Colonic mucosa (tissue), 4 donors: ENCODE data around the gene LRRFIP2. TPM values are rescaled to one million over a fixed set of nuclear protein-coding genes. Genes with fewer than 3 reads are reported as not detected.
"Not testable (repeated sequence)": the region's sequence is repeated elsewhere in the genome, so short reads cannot be mapped to it uniquely, and the experiment has no call there.

ENCODE experiments used
- DNase-seq: peaks from one replicate; pipeline ENCODE4 v3.0.0-alpha.2; 2020
- H3K27ac ChIP-seq: fragments of 200-600 bp; one replicate; pipeline ENCODE4 v1.8.0; 2021
- H3K27me3 ChIP-seq: fragments of 200-600 bp; one replicate; pipeline ENCODE4 v1.8.0; 2021
- H3K36me3 ChIP-seq: fragments of 200-600 bp; one replicate; pipeline ENCODE4 v1.8.0; 2021
- H3K4me1 ChIP-seq: fragments of 200-600 bp; one replicate; pipeline ENCODE4 v1.8.0; 2021; ENCODE audit warnings: mild to moderate bottlenecking
- H3K4me3 ChIP-seq: fragments of 200-600 bp; one replicate; pipeline ENCODE4 v1.8.0; 2021
- H3K9ac ChIP-seq, 2 donors: one replicate each; pipeline ENCODE4 v1.7.0; 2013; ENCODE audit warnings: control low read depth in 2 of 2, low read depth in 2 of 2, low read length in 2 of 2
- H3K9me3 ChIP-seq: fragments of 200-600 bp; one replicate; pipeline ENCODE4 v1.8.0; 2021
- intact Hi-C: fragments of 100-400 bp; cut with DNase I; formaldehyde crosslinking; loops from one replicate; pipeline ENCODE4 v1.14.1; 2022
- total RNA-seq, 2 donors: library from RNA; stranded (reverse); fragmentation: NEBNext Ultra II Directional in 1 of 2; extraction: Animal tissue kit (Norgen Biotek cat#: 25700) in 1 of 2; gene quantifications; one replicate each; pipeline ENCODE4 v1.2.1, GENCODE V29; 2021
- TF ChIP-seq, protein P1 (sequence below): fragments of 200-600 bp; IDR thresholded peaks from one replicate; pipeline ENCODE4 v1.8.0; 2022; ENCODE audit warnings: antibody characterized with exemption, mild to moderate bottlenecking
- donor health status: healthy.
- donor health status: DM: no; HTN: no; CAD: no.
- donor health status: DM: no; HTN: no; CAD: no.

The LRRFIP2 gene
- total RNA-seq, 2 donors from 2014 or later = 87.0 to 120 TPM

DNA sequence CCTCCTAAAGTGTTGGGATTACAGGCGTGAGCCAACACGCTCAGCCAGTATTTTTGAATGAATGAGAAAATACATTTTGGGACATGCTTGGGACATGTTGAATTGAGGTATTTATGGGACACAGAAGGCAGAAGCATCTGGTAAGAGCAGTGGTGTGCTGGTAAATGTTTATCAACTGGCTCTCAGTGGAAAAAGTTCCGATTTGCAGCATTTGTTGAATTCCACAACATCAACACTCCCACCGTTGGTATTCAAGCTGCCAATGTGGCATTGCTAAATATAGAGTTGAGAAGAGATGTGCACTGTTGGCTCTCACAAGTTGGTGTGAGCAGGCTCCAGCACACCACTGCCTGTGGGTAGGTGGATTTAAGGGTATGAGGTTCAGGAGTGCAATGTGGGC is 35.8 kb upstream of the LRRFIP2 start:
- H3K9me3 ChIP-seq = no peaks in the 10 kb centered on the region
- no peak for DNase-seq
- H3K4me1 ChIP-seq = no peaks in the 10 kb centered on the region
- H3K4me3 ChIP-seq = no peak overlapping the region
- TF ChIP-seq, protein P1, sequence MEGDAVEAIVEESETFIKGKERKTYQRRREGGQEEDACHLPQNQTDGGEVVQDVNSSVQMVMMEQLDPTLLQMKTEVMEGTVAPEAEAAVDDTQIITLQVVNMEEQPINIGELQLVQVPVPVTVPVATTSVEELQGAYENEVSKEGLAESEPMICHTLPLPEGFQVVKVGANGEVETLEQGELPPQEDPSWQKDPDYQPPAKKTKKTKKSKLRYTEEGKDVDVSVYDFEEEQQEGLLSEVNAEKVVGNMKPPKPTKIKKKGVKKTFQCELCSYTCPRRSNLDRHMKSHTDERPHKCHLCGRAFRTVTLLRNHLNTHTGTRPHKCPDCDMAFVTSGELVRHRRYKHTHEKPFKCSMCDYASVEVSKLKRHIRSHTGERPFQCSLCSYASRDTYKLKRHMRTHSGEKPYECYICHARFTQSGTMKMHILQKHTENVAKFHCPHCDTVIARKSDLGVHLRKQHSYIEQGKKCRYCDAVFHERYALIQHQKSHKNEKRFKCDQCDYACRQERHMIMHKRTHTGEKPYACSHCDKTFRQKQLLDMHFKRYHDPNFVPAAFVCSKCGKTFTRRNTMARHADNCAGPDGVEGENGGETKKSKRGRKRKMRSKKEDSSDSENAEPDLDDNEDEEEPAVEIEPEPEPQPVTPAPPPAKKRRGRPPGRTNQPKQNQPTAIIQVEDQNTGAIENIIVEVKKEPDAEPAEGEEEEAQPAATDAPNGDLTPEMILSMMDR = no peak
- H3K36me3 ChIP-seq = no peaks in the 10 kb centered on the region
- H3K27ac ChIP-seq = no peak overlapping the region
- H3K9ac ChIP-seq = no peak overlapping the region
- H3K27me3 ChIP-seq = no peaks in the 10 kb centered on the region
- intact Hi-C loops = loop anchor here (5.0 kb wide), 1 partner anchor 483 kb away; no protein-coding TSS in a partner anchor

DNA sequence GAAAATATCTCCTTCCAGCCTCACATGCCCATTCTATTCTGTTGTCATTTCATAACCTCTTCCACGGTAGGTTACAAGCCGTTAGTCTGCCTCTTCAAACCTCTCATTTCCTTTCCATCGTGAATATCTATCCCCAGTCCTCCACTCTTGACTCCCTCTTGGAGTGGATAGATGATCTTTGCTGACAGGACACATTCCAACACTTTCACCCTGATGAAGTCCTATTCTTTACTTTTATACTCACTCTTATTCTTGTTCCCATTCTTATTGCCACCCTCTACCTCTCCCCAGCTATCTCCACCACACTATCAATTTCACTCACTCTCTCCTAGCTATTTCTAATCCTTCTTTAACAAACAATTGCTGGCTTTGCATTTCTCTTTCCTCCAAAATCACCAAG is 34.2 kb upstream of the LRRFIP2 start:
- H3K27ac ChIP-seq, H3K27me3 ChIP-seq, H3K4me1 ChIP-seq, H3K36me3 ChIP-seq, intact Hi-C loops, H3K9ac ChIP-seq, DNase-seq, H3K4me3 ChIP-seq, H3K9me3 ChIP-seq: not testable (repeated sequence)

DNA sequence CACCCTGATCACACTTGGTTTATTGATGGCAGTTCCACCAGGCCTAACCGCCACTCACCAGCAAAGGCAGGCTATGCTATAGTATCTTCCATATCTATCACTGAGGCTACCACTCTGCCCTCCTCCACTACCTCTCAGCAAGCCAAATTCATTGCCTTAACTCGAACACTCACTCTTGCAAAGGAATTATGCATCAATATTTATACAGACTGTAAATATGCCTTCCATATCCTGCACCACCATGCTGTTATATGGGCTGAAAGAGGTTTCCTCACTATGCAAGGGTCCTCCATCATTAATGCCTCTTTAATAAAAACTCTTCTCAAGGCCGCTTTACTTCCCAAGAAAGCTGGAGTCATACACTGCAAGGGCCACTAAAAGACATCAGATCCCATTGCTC is 33.6 kb upstream of the LRRFIP2 start:
- H3K27ac ChIP-seq, H3K4me1 ChIP-seq, DNase-seq, H3K9me3 ChIP-seq, H3K4me3 ChIP-seq, H3K27me3 ChIP-seq, H3K9ac ChIP-seq, H3K36me3 ChIP-seq, intact Hi-C loops: not testable (repeated sequence)

DNA sequence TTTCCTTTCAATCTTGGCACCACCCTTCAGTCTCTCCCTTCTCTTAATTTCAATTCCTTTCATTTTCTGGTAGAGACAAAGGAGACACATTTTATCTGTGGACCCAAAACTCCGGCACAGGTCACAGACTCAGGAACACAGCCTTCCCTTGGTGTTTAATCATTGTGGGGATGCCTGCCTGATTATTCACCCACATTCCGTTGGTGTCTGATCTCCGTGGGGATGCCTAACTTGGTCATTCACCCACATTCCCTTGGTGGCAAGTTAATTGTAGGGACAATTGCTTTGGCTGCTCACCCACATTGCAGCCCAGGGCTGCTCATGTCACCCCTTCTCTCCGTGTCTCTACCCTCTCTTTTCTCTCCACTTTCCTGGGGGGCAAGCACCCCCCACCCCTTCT is 31.7 kb upstream of the LRRFIP2 start:
- DNase-seq, H3K27ac ChIP-seq: not testable (repeated sequence)

DNA sequence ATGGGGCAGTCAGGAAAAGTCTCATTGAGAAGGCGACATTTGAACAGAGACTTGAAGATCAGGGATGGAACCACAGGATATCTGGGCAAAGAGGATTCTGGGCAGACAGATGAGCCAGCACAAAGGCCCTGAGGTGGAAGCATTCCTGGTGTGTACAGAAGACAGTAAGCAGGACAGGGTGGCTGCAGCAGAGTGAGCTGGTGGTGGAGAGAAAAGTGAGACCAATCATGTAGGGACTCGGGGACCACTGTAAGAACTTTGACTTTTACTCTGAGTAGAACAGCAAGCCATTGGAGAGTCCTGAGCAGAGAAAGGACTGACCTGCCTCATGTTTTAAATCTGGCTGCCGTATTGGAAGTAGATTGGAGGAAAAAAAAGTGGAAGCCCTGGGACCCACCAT is 29.9 kb upstream of the LRRFIP2 start:
- no peak overlapping the region for H3K9ac ChIP-seq
- H3K4me1 ChIP-seq = no peaks in the 10 kb centered on the region
- no peak overlapping the region for H3K27ac ChIP-seq
- H3K36me3 ChIP-seq = no peaks in the 10 kb centered on the region
- H3K9me3 ChIP-seq = no peaks in the 10 kb centered on the region
- no peak for DNase-seq
- no peaks in the 10 kb centered on the region for H3K27me3 ChIP-seq
- TF ChIP-seq, protein P1 = no peak
- intact Hi-C loops = no loop called here
- no peak overlapping the region for H3K4me3 ChIP-seq

More for the DNA sequence above, 31.7 kb upstream of the LRRFIP2 start:
- H3K9me3 ChIP-seq, H3K9ac ChIP-seq, intact Hi-C loops, H3K4me1 ChIP-seq, H3K36me3 ChIP-seq, H3K27me3 ChIP-seq, H3K4me3 ChIP-seq: not testable (repeated sequence)

DNA sequence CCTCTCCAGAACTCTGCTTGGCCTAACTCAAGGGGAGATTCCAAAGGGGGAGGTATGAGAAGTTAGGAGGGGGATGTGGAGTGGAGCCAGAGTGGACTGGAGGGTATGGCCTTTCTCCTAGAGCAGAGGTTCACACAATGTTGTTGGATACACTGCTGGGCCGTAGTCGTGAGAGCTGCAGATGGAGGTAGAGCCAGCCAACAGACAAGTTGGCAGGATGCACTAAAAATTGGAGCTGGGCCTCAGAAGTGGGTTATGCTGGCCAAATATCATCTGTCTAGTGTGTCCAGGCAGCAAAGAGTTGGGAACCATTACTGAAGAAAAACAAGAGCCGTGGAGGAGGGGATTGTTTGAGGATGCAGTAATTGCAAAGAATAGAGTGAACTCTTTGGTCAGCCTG is 27.7 kb upstream of the LRRFIP2 start:
- TF ChIP-seq, protein P1 = no peak
- intact Hi-C loops = no loop called here
- no peaks in the 10 kb centered on the region for H3K36me3 ChIP-seq
- no peaks in the 10 kb centered on the region for H3K27me3 ChIP-seq
- H3K9ac ChIP-seq = no peak overlapping the region
- no peaks in the 10 kb centered on the region for H3K9me3 ChIP-seq
- no peak overlapping the region for H3K4me3 ChIP-seq
- no peak for DNase-seq
- H3K4me1 ChIP-seq = no peaks in the 10 kb centered on the region
- no peak overlapping the region for H3K27ac ChIP-seq

DNA sequence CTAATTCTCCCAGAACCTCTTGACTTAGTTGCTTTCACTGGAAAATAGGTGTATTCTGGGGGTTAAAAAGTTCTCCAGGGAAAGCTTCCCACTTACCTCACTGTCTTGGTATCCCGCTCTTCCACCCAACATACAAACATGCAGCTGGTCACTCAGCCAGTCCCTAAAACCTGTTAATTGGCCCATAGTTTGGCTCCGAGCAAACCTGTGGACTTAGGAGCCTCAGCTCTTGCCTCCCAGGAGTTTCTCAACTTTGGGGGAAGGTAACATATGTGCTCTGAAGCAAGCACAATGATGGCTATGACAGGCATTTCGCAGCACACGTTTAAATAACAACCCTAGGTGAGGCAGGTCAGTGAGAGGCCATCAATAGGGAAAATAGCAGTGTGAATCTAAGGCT is 25.8 kb upstream of the LRRFIP2 start:
- DNase-seq = no peak
- intact Hi-C loops = no loop called here
- H3K4me3 ChIP-seq = no peak overlapping the region
- H3K9me3 ChIP-seq = no peaks in the 10 kb centered on the region
- no peaks in the 10 kb centered on the region for H3K27me3 ChIP-seq
- TF ChIP-seq, protein P1 = no peak
- no peak overlapping the region for H3K9ac ChIP-seq
- H3K27ac ChIP-seq = no peak overlapping the region
- H3K4me1 ChIP-seq = no peaks in the 10 kb centered on the region
- no peaks in the 10 kb centered on the region for H3K36me3 ChIP-seq
